HEK293T (cell line): ENCODE measurements around the gene RAD51D.
"Not testable (repeated sequence)": the region's sequence is repeated elsewhere in the genome, so short reads cannot be mapped to it uniquely, and the experiment has no call there.

Source experiments
- CTCF ChIA-PET: fragments of 350-600 bp; formaldehyde crosslinking; extraction: SDS; loops from one replicate; lab custom pipeline; 2021; ENCODE audit warnings: antibody characterized with exemption, inconsistent platforms; lab: Yijun Ruan, JAX
- POLR2A ChIA-PET: fragments of 350-600 bp; formaldehyde crosslinking; extraction: SDS; loops from one replicate; lab custom pipeline; 2020; ENCODE audit warnings: antibody characterized with exemption, inconsistent platforms; lab: Yijun Ruan, JAX
- DNase-seq: peaks from one replicate; pipeline ENCODE4 v3.0.0; 2012; ENCODE audit warnings: mixed read lengths; ENCODE audit errors: extremely low spot score
- ARNT ChIP-seq: fragments of 450-650 bp; IDR thresholded peaks from 2 replicates; pipeline ENCODE4 v1.6.1; 2017; ENCODE audit warnings: mild to moderate bottlenecking
- BHLHE40 ChIP-seq: fragments of 450-650 bp; IDR thresholded peaks from 2 replicates; pipeline ENCODE4 v1.6.1; 2016; ENCODE audit warnings: mild to moderate bottlenecking, moderate library complexity, borderline replicate concordance
- CTBP1 ChIP-seq: fragments of 450-650 bp; IDR thresholded peaks from 2 replicates; pipeline ENCODE4 v1.6.1; 2016; ENCODE audit warnings: borderline replicate concordance
- ELF4 ChIP-seq: fragments of 450-650 bp; IDR thresholded peaks from 2 replicates; pipeline ENCODE4 v1.6.1; 2017; ENCODE audit warnings: antibody characterized with exemption
- FOXA1 ChIP-seq: fragments of 450-650 bp; IDR thresholded peaks from 2 replicates; pipeline ENCODE4 v1.6.1; 2016; ENCODE audit warnings: mild to moderate bottlenecking
- FOXK2 ChIP-seq: fragments of 450-650 bp; IDR thresholded peaks from 2 replicates; pipeline ENCODE4 v1.6.1; 2016; ENCODE audit warnings: mild to moderate bottlenecking
- FOXM1 ChIP-seq: fragments of 450-650 bp; IDR thresholded peaks from 2 replicates; pipeline ENCODE4 v1.6.1; 2017; ENCODE audit warnings: mild to moderate bottlenecking, borderline replicate concordance
- HDGF ChIP-seq: fragments of 450-650 bp; IDR thresholded peaks from 2 replicates; pipeline ENCODE4 v1.6.1; 2017; ENCODE audit warnings: antibody characterized with exemption, borderline replicate concordance
- L3MBTL2 ChIP-seq: fragments of 450-650 bp; conservative IDR thresholded peaks from 2 replicates; pipeline ENCODE4 v1.6.1; 2016; ENCODE audit warnings: mild to moderate bottlenecking
- LEF1 ChIP-seq: fragments of 450-650 bp; IDR thresholded peaks from 2 replicates; pipeline ENCODE4 v1.6.1; 2017; ENCODE audit warnings: mild to moderate bottlenecking, borderline replicate concordance
- NFRKB ChIP-seq: fragments of 450-650 bp; IDR thresholded peaks from 2 replicates; pipeline ENCODE4 v1.6.1; 2016; ENCODE audit warnings: mild to moderate bottlenecking, moderate library complexity
- PKNOX1 ChIP-seq: fragments of 450-650 bp; IDR thresholded peaks from 2 replicates; pipeline ENCODE4 v1.6.1; 2016
- SP1 ChIP-seq: fragments of 450-650 bp; IDR thresholded peaks from 2 replicates; pipeline ENCODE4 v1.6.1; 2017
- SUZ12 ChIP-seq: fragments of 450-650 bp; IDR thresholded peaks from 2 replicates; pipeline ENCODE4 v1.6.1; 2016; ENCODE audit warnings: mild to moderate bottlenecking
- TARDBP ChIP-seq: fragments of 450-650 bp; IDR thresholded peaks from 2 replicates; pipeline ENCODE4 v1.6.1; 2016
- ZNF384 ChIP-seq: fragments of 450-650 bp; IDR thresholded peaks from 2 replicates; pipeline ENCODE4 v1.6.1; 2016

The RAD51D gene

GRCh38 chr17:35097776-35098175 is 21.9 kb downstream of the RAD51D start:
- POLR2A ChIA-PET, result interaction anchor here (0.9 kb wide), 1 partner anchor 13 kb away, joined by 3 read pairs; no protein-coding TSS in a partner anchor
- CTCF ChIA-PET, result interaction anchor here (1.1 kb wide), 1 partner anchor 8 kb away, joined by 5 read pairs; no protein-coding TSS in a partner anchor
- TF ChIP-seq PKNOX1 (no peak), CTBP1 (no peak), HDGF (no peak), FOXM1 (no peak), FOXA1 (no peak), SUZ12 (no peak), SP1 (no peak), LEF1 (no peak), NFRKB (no peak)
- DNase-seq, result no peak

DNA sequence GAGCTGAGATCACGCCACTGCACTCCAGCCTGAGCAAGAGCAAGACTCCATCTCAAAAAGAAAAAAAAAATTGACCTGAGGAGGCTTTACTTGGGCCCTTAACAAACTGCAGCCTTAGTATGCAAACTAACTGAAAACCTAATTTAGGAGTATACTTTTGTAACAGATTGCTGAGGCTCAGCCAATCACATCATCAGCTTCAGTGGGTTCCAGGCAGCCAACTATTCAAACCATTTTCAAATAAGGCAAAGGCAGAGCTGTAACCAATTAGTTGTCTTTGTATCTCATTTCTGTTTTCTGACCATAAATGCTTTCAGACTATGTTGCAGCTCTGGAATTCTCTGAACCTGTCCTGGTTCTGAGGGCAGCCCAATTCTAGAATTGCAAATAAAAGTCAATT is 23.9 kb downstream of the RAD51D start:
- TF ChIP-seq L3MBTL2 (no peak), CTBP1 (no peak), SUZ12 (no peak), HDGF (no peak), FOXA1 (no peak), BHLHE40 (no peak), LEF1 (no peak), ZNF384 (no peak), FOXM1 (no peak), PKNOX1 (no peak), SP1 (no peak), NFRKB (no peak), FOXK2 (no peak), ARNT (no peak)
- ChIA-PET CTCF (interaction anchor here (0.8 kb wide), 1 partner anchor 117 kb away, joined by 3 read pairs; no protein-coding TSS in a partner anchor), POLR2A (no interaction called here)
- no peak for DNase-seq

- no peak for TF ChIP-seq SP1
- TF ChIP-seq ELF4, result no peak
- TF ChIP-seq ARNT, result no peak
- no peak for TF ChIP-seq PKNOX1
- TF ChIP-seq HDGF, result no peak
- TF ChIP-seq LEF1, result no peak
- no peak for TF ChIP-seq L3MBTL2
- no peak for TF ChIP-seq CTBP1
- TF ChIP-seq BHLHE40, result no peak
- no peak for TF ChIP-seq TARDBP
- no peak for TF ChIP-seq FOXM1
- no peak for TF ChIP-seq ZNF384
- no peak for TF ChIP-seq FOXK2
- TF ChIP-seq FOXA1, result no peak
- DNase-seq, result no peak
- ChIA-PET POLR2A (no interaction called here), CTCF (interaction anchor here (0.6 kb wide), 1 partner anchor 683 kb away, joined by 5 read pairs; no protein-coding TSS in a partner anchor)
Observed at GRCh38 chr17:35094902-35095301, 24.8 kb downstream of the RAD51D start.

GRCh38 chr17:35090707-35091106 is 29.0 kb downstream of the RAD51D start:
- CTCF ChIA-PET, DNase-seq: not testable (repeated sequence)
- POLR2A ChIA-PET, result interaction anchor here (1.2 kb wide), 1 partner anchor 488 kb away, joined by 3 read pairs; the partner anchor contains the start of gene PEX12

DNA sequence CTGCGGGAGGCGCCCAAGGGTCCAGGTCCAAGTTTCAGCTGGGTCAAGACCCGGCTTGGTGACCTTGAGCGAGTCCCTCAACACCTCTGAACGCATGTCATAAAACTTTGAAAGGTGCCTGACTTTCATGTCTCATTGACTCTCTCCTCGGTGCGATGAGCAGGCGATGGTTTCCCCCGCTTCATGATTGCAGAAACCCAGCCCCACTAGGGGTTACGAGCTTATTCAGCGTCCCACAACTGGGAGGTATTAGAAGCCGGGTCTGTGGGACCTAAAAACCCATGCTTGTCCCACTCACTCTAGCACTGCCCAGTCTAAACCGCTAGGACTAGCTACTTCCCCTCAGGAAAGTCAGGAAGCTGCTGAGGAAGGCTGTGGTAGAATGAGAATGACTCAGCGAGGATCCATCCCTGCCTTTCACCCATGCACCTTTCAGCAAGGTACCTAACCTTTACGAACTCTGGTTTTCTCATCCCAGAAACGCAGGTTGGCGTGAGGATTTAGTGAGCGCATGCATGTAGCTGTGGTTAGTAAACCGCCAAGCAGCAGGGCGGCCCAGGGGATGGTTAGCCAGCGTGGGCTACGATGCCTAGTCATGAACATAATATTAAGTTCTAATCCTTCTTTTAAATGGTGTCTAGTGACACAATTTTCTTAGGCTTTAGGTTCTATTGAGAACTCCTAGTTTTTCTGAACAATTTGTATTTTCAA is 29.9 kb downstream of the RAD51D start:
- TF ChIP-seq NFRKB, result no peak
- TF ChIP-seq L3MBTL2, result 0 out of 2 replicates have a peak, but pooled peaks have one; percentile 13
- no peak for TF ChIP-seq PKNOX1
- no peak for DNase-seq
- ChIA-PET CTCF (interaction anchor here (0.9 to 1.1 kb wide), 5 partner anchors 8 to 108 kb away, joined by 3 to 8 read pairs (median 3); no protein-coding TSS in a partner anchor), POLR2A (no interaction called here)
